Activated T-cell treated with anti-CD3 and anti-CD28 coated beads, Interleukin-2, amount 50 U/mL, for 24 hours (primary cell): ENCODE results near the gene TLE1.
"Not testable (repeated sequence)": the region's sequence is repeated elsewhere in the genome, so short reads cannot be mapped to it uniquely, and the experiment has no call there.

ENCODE experiments used
- DNase-seq: peaks from one replicate; pipeline ENCODE4 v3.0.0-alpha.2; 2020
- H3K27ac Mint-ChIP-seq: 2 replicates; pipeline ENCODE4 v1.8.0; 2020; ENCODE audit warnings: mild to moderate bottlenecking, mixed read lengths
- H3K27me3 Mint-ChIP-seq: 2 replicates; pipeline ENCODE4 v1.8.0; 2020; ENCODE audit warnings: mixed read lengths
- H3K36me3 Mint-ChIP-seq: 2 replicates; pipeline ENCODE4 v1.8.0; 2020; ENCODE audit warnings: low read depth, mixed read lengths
- H3K4me1 Mint-ChIP-seq: 2 replicates; pipeline ENCODE4 v1.8.0; 2020; ENCODE audit warnings: low read depth, mixed read lengths
- H3K4me3 Mint-ChIP-seq: 2 replicates; pipeline ENCODE4 v1.8.0; 2020; ENCODE audit warnings: mild to moderate bottlenecking, moderate library complexity, mixed read lengths
- H3K9me3 Mint-ChIP-seq: 2 replicates; pipeline ENCODE4 v1.8.0; 2020; ENCODE audit warnings: mixed read lengths

The TLE1 gene

GRCh38 chr9:81650586-81651515, 38.5 kb downstream of the TLE1 start:
- no peak overlapping the region for H3K4me3 Mint-ChIP-seq
- no peak overlapping the region for H3K27ac Mint-ChIP-seq
- no peaks in the 10 kb centered on the region for H3K27me3 Mint-ChIP-seq

GRCh38 chr9:81649475-81650240, 39.7 kb downstream of the TLE1 start:
- Mint-ChIP-seq H3K9me3 (no peaks in the 10 kb centered on the region), H3K27ac (no peak overlapping the region), H3K27me3 (no peaks in the 10 kb centered on the region), H3K4me1 (no peaks in the 10 kb centered on the region), H3K4me3 (no peak overlapping the region), H3K36me3 (no peaks in the 10 kb centered on the region)
- no peak for DNase-seq

More at GRCh38 chr9:81650586-81651515, 38.5 kb downstream of the TLE1 start:
- H3K9me3 Mint-ChIP-seq: no peaks in the 10 kb centered on the region
- H3K36me3 Mint-ChIP-seq: no peaks in the 10 kb centered on the region
- peaks cover 5% of the 10 kb centered on the region for H3K4me1 Mint-ChIP-seq
- no peak for DNase-seq

- Mint-ChIP-seq H3K27ac (no peak overlapping the region), H3K27me3 (no peaks in the 10 kb centered on the region), H3K36me3 (no peaks in the 10 kb centered on the region), H3K9me3 (no peaks in the 10 kb centered on the region), H3K4me3 (no peak overlapping the region), H3K4me1 (no peaks in the 10 kb centered on the region)
- no peak for DNase-seq
Observed at GRCh38 chr9:81648891-81649290, 40.5 kb downstream of the TLE1 start.

- no peak overlapping the region for H3K4me3 Mint-ChIP-seq
- no peaks in the 10 kb centered on the region for H3K9me3 Mint-ChIP-seq
- DNase-seq: no peak
- H3K27ac Mint-ChIP-seq: no peak overlapping the region
- H3K27me3 Mint-ChIP-seq: no peaks in the 10 kb centered on the region
- no peaks in the 10 kb centered on the region for H3K36me3 Mint-ChIP-seq
- H3K4me1 Mint-ChIP-seq: no peaks in the 10 kb centered on the region
Observed at GRCh38 chr9:81646337-81646736, 43.0 kb downstream of the TLE1 start.

- not testable (repeated sequence) for H3K4me1 Mint-ChIP-seq, H3K36me3 Mint-ChIP-seq, H3K27me3 Mint-ChIP-seq, DNase-seq, H3K27ac Mint-ChIP-seq, H3K9me3 Mint-ChIP-seq, H3K4me3 Mint-ChIP-seq
Observed at GRCh38 chr9:81644513-81644912, 44.8 kb downstream of the TLE1 start.

- no peak overlapping the region for H3K4me3 Mint-ChIP-seq
- no peak for DNase-seq
- no peaks in the 10 kb centered on the region for H3K36me3 Mint-ChIP-seq
- H3K9me3 Mint-ChIP-seq: no peaks in the 10 kb centered on the region
- no peaks in the 10 kb centered on the region for H3K27me3 Mint-ChIP-seq
- H3K4me1 Mint-ChIP-seq: no peaks in the 10 kb centered on the region
- no peak overlapping the region for H3K27ac Mint-ChIP-seq
Observed at GRCh38 chr9:81637276-81637675, 52.1 kb downstream of the TLE1 start.

- H3K4me3 Mint-ChIP-seq: no peak overlapping the region
- no peak overlapping the region for H3K27ac Mint-ChIP-seq
- no peaks in the 10 kb centered on the region for H3K9me3 Mint-ChIP-seq
- no peaks in the 10 kb centered on the region for H3K4me1 Mint-ChIP-seq
- H3K36me3 Mint-ChIP-seq: no peaks in the 10 kb centered on the region
- H3K27me3 Mint-ChIP-seq: no peaks in the 10 kb centered on the region
- DNase-seq: no peak
Observed at GRCh38 chr9:81636255-81636599, 53.1 kb downstream of the TLE1 start.

- Mint-ChIP-seq H3K36me3 (no peaks in the 10 kb centered on the region), H3K9me3 (no peaks in the 10 kb centered on the region), H3K27ac (no peak overlapping the region), H3K4me3 (no peak overlapping the region), H3K4me1 (no peaks in the 10 kb centered on the region), H3K27me3 (no peaks in the 10 kb centered on the region)
- no peak for DNase-seq
Observed at GRCh38 chr9:81635521-81636254, 53.7 kb downstream of the TLE1 start.

- H3K4me1 Mint-ChIP-seq: no peaks in the 10 kb centered on the region
- H3K4me3 Mint-ChIP-seq: no peak overlapping the region
- no peaks in the 10 kb centered on the region for H3K36me3 Mint-ChIP-seq
- no peak for DNase-seq
- H3K27ac Mint-ChIP-seq: no peak overlapping the region
- no peaks in the 10 kb centered on the region for H3K27me3 Mint-ChIP-seq
- no peaks in the 10 kb centered on the region for H3K9me3 Mint-ChIP-seq
Observed at GRCh38 chr9:81634915-81635516, 54.3 kb downstream of the TLE1 start.

- no peaks in the 10 kb centered on the region for H3K36me3 Mint-ChIP-seq
- no peak for DNase-seq
- H3K27ac Mint-ChIP-seq: no peak overlapping the region
- no peak overlapping the region for H3K4me3 Mint-ChIP-seq
- H3K4me1 Mint-ChIP-seq: no peaks in the 10 kb centered on the region
- H3K27me3 Mint-ChIP-seq: no peaks in the 10 kb centered on the region
- no peaks in the 10 kb centered on the region for H3K9me3 Mint-ChIP-seq
Observed at GRCh38 chr9:81633952-81634854, 55.1 kb downstream of the TLE1 start.

GRCh38 chr9:81632599-81632998, 56.7 kb downstream of the TLE1 start:
- Mint-ChIP-seq H3K36me3 (no peaks in the 10 kb centered on the region), H3K27me3 (no peaks in the 10 kb centered on the region), H3K27ac (no peak overlapping the region), H3K4me3 (no peak overlapping the region), H3K4me1 (no peaks in the 10 kb centered on the region), H3K9me3 (no peaks in the 10 kb centered on the region)
- DNase-seq: no peak

- no peak for DNase-seq
- no peaks in the 10 kb centered on the region for H3K9me3 Mint-ChIP-seq
- H3K4me1 Mint-ChIP-seq: no peaks in the 10 kb centered on the region
- no peak overlapping the region for H3K27ac Mint-ChIP-seq
- no peak overlapping the region for H3K4me3 Mint-ChIP-seq
- no peaks in the 10 kb centered on the region for H3K27me3 Mint-ChIP-seq
- H3K36me3 Mint-ChIP-seq: no peaks in the 10 kb centered on the region
Observed at GRCh38 chr9:81631218-81631745, 58.1 kb downstream of the TLE1 start.

- H3K9me3 Mint-ChIP-seq: no peaks in the 10 kb centered on the region
- no peaks in the 10 kb centered on the region for H3K27me3 Mint-ChIP-seq
- H3K36me3 Mint-ChIP-seq: no peaks in the 10 kb centered on the region
- H3K27ac Mint-ChIP-seq: no peak overlapping the region
- H3K4me1 Mint-ChIP-seq: no peaks in the 10 kb centered on the region
- no peak for DNase-seq
- no peak overlapping the region for H3K4me3 Mint-ChIP-seq
Observed at GRCh38 chr9:81629440-81629839, 59.9 kb downstream of the TLE1 start.
